Hematopoietic multipotent progenitor cell treated with erythropoietin and hydrocortisone succinate and interleukin-3 and kit ligand, for 17 days (in vitro differentiated cells): ENCODE results near the gene RIPOR2.
"Not testable (repeated sequence)": the region's sequence is repeated elsewhere in the genome, so short reads cannot be mapped to it uniquely, and the experiment has no call there.

Source experiments
- DNase-seq: peaks from one replicate; pipeline ENCODE4 v3.0.0-alpha.2; 2015; ENCODE audit warnings: low spot score

Gene RIPOR2

GRCh38 chr6:24926647-24927046 is 9.1 kb downstream of the RIPOR2 start:
- not testable (repeated sequence) for DNase-seq

DNA sequence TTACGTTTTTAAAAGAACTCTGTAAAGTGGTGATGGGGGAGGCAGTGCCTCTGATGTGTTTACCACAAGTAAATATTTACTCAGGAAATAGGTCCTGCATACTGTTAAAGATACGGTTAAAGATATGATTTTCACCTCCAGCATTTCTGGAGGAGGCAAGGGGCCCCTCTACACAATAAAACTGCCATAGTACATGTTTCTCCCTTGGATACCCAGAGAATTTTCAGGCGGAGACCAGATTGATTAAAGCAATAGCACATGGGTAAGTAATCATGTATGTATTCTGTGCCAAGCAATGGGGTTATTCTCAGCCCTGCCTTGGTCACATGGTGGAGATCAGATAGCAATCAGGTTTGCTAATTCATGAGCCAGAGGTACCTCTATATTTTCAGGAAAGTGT is 9.6 kb downstream of the RIPOR2 start:
- DNase-seq: no peak

DNA sequence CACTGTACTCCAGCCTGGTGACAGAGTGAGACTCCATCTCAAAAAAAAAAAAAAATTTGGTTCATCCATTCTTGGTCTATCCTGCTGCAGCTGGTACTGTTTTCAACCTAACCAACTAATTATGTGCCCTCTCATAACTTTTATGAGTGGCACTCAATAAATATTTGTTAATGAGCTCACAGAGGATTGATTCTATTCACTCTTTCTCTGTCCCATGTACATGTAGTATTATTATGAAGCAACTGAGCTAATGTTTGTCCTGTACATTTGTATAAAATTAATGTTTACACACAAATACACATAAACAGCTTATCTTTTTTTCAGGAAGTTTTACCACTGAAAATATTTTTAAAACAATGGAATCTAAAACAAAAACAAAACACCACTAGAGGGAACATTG is 10.1 kb downstream of the RIPOR2 start:
- no peak for DNase-seq

GRCh38 chr6:24924580-24925356 is 11.0 kb downstream of the RIPOR2 start:
- no peak for DNase-seq

- no peak for DNase-seq
Observed at GRCh38 chr6:24923885-24924401, 11.8 kb downstream of the RIPOR2 start.

GRCh38 chr6:24922814-24923213 is 12.9 kb downstream of the RIPOR2 start:
- no peak for DNase-seq

DNA sequence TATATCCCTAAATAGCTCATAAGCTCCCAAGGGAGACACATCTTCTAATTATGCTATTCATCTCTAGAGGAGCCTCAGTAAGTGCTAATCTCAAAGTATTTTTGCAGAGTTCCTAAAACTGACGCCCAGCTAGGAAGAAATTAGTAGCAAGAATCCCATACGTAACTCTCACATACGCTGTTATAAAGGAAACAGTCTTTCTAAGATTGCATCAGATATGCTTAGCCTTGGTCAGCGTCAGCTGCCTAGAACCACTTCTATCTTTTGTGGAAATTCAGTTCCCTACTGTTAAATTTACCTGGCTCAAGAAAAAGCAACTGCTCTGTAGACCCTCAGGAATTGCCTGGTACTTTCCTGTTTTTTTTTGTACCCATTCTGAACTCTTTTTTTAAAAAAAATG is 13.6 kb downstream of the RIPOR2 start:
- no peak for DNase-seq

DNA sequence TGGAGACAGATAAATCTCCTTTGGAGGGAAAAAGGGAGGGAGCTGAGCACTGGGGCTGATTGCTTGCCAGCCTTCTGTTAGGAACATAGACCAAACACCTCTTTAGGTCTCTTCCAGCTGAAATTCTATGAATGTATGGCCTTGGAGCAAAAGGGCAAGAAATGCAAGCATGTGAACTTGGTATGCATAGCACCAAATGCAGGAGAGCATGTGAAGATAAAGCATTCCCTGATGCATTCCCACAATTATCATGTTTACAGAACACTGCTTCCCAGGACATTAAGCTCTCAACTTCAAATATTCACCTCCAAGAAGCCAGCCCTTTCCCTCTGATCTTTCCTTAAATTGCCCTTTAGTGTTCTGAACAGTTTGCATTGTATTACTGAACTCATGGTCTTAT is 15.6 kb downstream of the RIPOR2 start:
- no peak for DNase-seq

- DNase-seq: no peak
Observed at GRCh38 chr6:24919056-24919892, 16.5 kb downstream of the RIPOR2 start.

DNA sequence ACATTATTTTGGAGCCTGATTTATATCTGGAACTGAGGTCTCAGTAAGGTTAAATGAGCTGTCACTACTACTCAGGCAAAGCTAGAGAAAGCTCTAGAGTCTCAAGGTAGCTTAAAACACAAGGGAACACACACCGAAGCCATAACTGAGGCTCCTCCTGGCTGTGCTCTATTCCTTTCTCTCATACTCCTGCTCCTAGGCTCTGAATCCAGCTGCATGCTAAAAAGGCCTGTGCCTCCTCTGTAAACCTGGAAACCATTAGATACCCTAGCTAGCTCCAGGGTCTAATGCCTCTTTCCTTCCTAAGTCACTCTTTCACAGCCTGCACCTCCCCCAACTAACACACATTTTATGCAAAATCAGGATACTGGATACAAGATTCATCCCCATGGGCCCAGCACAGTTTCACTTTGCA is 17.1 kb downstream of the RIPOR2 start:
- DNase-seq: no peak

DNA sequence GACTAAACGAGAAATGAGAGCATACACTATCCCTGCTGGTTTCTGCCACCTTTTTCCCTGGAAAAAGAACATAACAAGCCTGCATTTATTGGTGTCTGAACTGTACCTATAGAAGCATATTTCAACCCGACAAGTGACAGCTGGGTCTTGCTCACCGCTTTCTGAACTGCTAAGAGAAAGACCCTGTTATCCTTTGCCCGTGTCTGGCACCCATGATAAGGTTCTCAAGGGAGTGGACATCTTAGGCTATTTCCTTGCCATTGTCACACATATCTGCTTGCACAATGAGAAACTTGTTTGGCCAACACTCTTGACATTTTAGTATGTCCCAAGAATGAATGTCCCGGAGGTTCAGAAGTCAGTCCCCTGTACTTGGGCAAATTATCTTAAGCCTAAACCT is 19.3 kb downstream of the RIPOR2 start:
- no peak for DNase-seq

GRCh38 chr6:24915641-24916040 is 20.1 kb downstream of the RIPOR2 start:
- DNase-seq: no peak

- not testable (repeated sequence) for DNase-seq
Observed at GRCh38 chr6:24914082-24914481, 21.7 kb downstream of the RIPOR2 start.

DNA sequence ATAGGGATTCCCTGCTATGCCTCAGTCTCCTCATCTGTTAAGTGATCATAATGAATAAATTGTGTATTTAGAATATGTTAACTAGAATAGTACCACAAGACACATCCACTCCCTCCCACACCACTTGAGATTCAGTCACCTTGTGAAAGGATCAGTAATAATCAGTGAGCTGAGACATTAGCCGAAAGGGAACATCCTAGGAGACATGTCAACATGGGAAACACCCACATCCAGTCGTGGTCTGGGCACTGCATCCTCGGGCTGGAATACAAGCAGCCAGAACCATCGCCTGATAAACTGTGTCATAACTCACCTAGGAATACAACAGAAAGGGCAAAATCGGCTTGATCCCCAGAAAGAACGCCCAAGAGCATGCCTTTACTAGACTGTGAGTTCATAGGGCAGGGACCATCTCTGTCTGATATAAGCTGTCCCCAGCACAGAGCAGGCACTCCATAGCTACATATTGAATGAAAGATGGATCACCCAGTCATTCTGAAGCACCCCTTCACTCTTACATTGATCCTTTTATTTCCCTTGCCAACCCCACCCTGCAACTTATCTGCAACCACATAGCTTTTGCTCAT is 23.9 kb downstream of the RIPOR2 start:
- no peak for DNase-seq

- DNase-seq: no peak
Observed at GRCh38 chr6:24910961-24911725, 24.6 kb downstream of the RIPOR2 start.

GRCh38 chr6:24910331-24910960 is 25.3 kb downstream of the RIPOR2 start:
- no peak for DNase-seq

GRCh38 chr6:24909241-24910216 is 26.2 kb downstream of the RIPOR2 start:
- DNase-seq: no peak

DNA sequence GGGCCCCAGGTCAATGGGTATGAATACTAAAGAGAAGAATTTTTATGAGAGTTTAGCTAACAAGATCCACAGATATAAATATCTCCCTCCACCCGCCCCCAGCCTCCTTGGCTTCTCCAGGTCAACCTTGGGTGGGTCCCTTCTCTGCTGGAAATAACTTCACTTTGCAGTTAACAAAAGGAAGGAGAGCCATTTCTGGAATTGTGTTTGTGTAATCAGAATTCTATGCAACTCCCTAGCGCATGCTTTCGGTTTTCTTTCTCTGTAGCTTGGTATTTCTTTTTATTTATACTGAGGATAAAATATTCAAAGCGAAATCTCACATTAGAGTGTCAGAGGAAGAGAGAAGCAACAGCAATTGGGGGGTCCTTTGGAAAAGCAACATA is 27.1 kb downstream of the RIPOR2 start:
- no peak for DNase-seq

- DNase-seq: no peak
Observed at GRCh38 chr6:24907919-24908649, 27.7 kb downstream of the RIPOR2 start.

DNA sequence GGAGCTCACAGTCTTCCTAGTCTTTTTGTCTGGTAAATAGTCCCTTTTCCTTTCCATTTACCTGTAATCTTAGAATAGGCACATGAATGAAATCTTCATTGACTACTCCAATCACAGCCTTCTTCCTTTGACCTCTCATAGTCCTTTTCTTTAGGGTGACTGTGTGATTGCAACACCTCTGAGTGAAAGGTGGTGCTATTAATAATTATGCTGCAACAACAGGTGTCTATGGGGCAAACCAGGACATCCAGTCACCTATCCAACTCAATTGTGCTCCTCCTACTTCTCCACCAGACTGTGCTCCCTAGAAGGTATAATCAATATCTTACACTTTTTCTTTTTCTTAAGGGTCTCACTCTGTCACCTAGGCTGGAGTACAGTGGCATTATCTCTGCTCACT is 29.4 kb downstream of the RIPOR2 start:
- no peak for DNase-seq
